ENCODE results near the gene PARD3.

- TF ChIP-seq CTCF (IDR thresholded peaks at IDR 0.05) (no peak), POLR2A (IDR thresholded peaks at IDR 0.05) (no peak)
These were observed 108.9 kb downstream of the PARD3 start for GRCh38 chr10:34706147-34706546.

Measured in Peyer's patch (tissue), 4 donors.